Measurements from ENCODE around the gene STMP1.

DNA sequence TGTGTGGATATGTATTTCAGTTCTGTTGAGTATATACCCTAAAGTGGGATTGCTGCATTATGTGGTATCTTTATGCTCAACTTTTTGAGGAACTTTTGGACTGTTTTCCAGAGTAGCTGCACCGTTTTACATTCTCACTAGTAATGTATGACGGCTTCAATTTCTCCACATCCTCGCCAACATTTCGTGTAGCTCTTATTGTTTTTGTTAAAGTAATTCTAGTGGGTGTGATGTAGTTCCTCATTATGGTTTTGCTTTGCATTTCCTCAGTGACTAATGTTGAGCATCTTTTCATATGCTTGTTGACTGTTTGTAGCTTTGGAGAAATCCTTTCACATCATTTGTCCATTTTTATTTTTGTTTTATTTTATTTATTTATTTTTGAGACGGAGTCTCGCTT lies 4.5 kb downstream of the STMP1 start:
- TF ChIP-seq, protein P1, sequence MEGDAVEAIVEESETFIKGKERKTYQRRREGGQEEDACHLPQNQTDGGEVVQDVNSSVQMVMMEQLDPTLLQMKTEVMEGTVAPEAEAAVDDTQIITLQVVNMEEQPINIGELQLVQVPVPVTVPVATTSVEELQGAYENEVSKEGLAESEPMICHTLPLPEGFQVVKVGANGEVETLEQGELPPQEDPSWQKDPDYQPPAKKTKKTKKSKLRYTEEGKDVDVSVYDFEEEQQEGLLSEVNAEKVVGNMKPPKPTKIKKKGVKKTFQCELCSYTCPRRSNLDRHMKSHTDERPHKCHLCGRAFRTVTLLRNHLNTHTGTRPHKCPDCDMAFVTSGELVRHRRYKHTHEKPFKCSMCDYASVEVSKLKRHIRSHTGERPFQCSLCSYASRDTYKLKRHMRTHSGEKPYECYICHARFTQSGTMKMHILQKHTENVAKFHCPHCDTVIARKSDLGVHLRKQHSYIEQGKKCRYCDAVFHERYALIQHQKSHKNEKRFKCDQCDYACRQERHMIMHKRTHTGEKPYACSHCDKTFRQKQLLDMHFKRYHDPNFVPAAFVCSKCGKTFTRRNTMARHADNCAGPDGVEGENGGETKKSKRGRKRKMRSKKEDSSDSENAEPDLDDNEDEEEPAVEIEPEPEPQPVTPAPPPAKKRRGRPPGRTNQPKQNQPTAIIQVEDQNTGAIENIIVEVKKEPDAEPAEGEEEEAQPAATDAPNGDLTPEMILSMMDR (IDR thresholded peaks at IDR 0.05; ENCODE audit: borderline replicate concordance, extremely low read depth, low read length, poor library complexity, severe bottlenecking): no peak
- TF ChIP-seq EZH2 (IDR thresholded peaks at IDR 0.05; ENCODE audit: borderline replicate concordance, low read depth, low read length, severe bottlenecking): no peak

All from DND-41 (cell line).